ENCODE measurements around the gene COPG1.

GRCh38 chr3:129324855-129325254, 75.4 kb downstream of the COPG1 start:
- TF ChIP-seq CTCF (IDR thresholded peaks at IDR 0.05 in 8 of 11, conservative IDR thresholded peaks at IDR 0.05 in 3 of 11) (no peak), POLR2A (IDR thresholded peaks at IDR 0.05) (no peak), POLR2AphosphoS5 (IDR thresholded peaks at IDR 0.05) (no peak)
